ENCODE data around the gene ACTR5. TPM values are rescaled to one million over a fixed set of nuclear protein-coding genes. Genes with fewer than 3 reads are reported as not detected.

Gene ACTR5
- total and polyA plus RNA-seq, 2 of the 13 experiments (the other 11 are each of a cell fraction or from before 2014, with no cell fraction given), result 19.5 to 20.5 TPM

DNA sequence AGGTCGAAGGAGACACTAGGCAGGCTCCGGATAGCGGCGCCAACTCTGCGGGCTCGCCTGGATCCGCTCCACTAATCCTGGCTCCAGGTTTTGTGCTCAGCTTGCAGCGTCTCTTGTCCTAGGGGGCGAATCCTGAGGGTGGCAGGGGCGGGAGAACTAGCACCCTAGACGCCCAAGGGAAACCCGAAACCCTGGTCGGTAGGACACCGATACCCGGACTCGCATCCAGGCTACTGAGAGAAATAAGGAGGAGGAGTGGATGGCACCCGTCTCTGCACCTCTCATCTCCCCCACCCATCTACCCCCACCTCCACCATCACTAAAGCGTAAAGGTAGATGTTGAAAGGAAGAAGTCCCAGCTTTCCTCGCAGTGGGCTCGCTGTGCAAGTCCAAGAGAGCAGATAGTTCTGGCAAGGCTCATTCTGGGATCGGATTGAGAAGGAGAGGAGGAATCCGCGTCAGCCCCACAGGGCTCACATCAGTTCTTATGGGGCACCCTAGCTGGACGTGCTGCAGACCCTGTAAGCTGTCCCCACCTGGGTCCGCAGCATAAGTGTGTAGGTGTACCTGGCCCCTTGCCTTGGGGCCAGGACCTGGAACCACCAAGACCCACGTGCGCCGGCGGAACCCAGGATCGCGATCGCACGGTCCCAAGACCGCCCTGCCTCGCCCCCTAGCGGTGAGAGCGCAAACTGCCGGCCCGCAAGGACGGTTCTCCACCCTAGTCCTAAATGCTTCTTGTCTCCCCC, 17.1 kb upstream of the ACTR5 start (continued):
- TF ChIP-seq, protein P1, sequence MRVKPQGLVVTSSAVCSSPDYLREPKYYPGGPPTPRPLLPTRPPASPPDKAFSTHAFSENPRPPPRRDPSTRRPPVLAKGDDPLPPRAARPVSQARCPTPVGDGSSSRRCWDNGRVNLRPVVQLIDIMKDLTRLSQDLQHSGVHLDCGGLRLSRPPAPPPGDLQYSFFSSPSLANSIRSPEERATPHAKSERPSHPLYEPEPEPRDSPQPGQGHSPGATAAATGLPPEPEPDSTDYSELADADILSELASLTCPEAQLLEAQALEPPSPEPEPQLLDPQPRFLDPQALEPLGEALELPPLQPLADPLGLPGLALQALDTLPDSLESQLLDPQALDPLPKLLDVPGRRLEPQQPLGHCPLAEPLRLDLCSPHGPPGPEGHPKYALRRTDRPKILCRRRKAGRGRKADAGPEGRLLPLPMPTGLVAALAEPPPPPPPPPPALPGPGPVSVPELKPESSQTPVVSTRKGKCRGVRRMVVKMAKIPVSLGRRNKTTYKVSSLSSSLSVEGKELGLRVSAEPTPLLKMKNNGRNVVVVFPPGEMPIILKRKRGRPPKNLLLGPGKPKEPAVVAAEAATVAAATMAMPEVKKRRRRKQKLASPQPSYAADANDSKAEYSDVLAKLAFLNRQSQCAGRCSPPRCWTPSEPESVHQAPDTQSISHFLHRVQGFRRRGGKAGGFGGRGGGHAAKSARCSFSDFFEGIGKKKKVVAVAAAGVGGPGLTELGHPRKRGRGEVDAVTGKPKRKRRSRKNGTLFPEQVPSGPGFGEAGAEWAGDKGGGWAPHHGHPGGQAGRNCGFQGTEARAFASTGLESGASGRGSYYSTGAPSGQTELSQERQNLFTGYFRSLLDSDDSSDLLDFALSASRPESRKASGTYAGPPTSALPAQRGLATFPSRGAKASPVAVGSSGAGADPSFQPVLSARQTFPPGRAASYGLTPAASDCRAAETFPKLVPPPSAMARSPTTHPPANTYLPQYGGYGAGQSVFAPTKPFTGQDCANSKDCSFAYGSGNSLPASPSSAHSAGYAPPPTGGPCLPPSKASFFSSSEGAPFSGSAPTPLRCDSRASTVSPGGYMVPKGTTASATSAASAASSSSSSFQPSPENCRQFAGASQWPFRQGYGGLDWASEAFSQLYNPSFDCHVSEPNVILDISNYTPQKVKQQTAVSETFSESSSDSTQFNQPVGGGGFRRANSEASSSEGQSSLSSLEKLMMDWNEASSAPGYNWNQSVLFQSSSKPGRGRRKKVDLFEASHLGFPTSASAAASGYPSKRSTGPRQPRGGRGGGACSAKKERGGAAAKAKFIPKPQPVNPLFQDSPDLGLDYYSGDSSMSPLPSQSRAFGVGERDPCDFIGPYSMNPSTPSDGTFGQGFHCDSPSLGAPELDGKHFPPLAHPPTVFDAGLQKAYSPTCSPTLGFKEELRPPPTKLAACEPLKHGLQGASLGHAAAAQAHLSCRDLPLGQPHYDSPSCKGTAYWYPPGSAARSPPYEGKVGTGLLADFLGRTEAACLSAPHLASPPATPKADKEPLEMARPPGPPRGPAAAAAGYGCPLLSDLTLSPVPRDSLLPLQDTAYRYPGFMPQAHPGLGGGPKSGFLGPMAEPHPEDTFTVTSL (CRISPR knock-in tag; IDR thresholded peaks at IDR 0.05; ENCODE audit: borderline replicate concordance), result 0 out of 2 replicates have a peak, but pooled peaks have one; percentile 8
- TF ChIP-seq AKAP8 (CRISPR knock-in tag; IDR thresholded peaks at IDR 0.05) (no peak), ZNF652 (CRISPR knock-in tag; IDR thresholded peaks at IDR 0.05; ENCODE audit: borderline replicate concordance, low read depth) (no peak), PRMT3 (CRISPR knock-in tag; IDR thresholded peaks at IDR 0.05; ENCODE audit: borderline replicate concordance, low read depth) (no peak), IRF2 (CRISPR knock-in tag; IDR thresholded peaks at IDR 0.05) (0 out of 2 replicates have a peak, but pooled peaks have one; percentile 38), NCOR1 (IDR thresholded peaks at IDR 0.05; ENCODE audit: borderline replicate concordance, low read length) (no peak), RAD21 (CRISPR knock-in tag; IDR thresholded peaks at IDR 0.05) (peak; percentile 82), NFE2 (CRISPR knock-in tag; IDR thresholded peaks at IDR 0.05) (no peak), ZBTB7B (CRISPR knock-in tag; IDR thresholded peaks at IDR 0.05) (0 out of 2 replicates have a peak, but pooled peaks have one; percentile 34), SP4 (CRISPR knock-in tag; IDR thresholded peaks at IDR 0.05) (peak; percentile 76), PAX8 (CRISPR knock-in tag; IDR thresholded peaks at IDR 0.05; ENCODE audit: borderline replicate concordance) (0 out of 2 replicates have a peak, but pooled peaks have one; percentile 46)
- TF ChIP-seq, protein P2, sequence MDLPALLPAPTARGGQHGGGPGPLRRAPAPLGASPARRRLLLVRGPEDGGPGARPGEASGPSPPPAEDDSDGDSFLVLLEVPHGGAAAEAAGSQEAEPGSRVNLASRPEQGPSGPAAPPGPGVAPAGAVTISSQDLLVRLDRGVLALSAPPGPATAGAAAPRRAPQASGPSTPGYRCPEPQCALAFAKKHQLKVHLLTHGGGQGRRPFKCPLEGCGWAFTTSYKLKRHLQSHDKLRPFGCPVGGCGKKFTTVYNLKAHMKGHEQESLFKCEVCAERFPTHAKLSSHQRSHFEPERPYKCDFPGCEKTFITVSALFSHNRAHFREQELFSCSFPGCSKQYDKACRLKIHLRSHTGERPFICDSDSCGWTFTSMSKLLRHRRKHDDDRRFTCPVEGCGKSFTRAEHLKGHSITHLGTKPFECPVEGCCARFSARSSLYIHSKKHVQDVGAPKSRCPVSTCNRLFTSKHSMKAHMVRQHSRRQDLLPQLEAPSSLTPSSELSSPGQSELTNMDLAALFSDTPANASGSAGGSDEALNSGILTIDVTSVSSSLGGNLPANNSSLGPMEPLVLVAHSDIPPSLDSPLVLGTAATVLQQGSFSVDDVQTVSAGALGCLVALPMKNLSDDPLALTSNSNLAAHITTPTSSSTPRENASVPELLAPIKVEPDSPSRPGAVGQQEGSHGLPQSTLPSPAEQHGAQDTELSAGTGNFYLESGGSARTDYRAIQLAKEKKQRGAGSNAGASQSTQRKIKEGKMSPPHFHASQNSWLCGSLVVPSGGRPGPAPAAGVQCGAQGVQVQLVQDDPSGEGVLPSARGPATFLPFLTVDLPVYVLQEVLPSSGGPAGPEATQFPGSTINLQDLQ (CRISPR knock-in tag; IDR thresholded peaks at IDR 0.05), result no peak
- TF ChIP-seq, protein P3, sequence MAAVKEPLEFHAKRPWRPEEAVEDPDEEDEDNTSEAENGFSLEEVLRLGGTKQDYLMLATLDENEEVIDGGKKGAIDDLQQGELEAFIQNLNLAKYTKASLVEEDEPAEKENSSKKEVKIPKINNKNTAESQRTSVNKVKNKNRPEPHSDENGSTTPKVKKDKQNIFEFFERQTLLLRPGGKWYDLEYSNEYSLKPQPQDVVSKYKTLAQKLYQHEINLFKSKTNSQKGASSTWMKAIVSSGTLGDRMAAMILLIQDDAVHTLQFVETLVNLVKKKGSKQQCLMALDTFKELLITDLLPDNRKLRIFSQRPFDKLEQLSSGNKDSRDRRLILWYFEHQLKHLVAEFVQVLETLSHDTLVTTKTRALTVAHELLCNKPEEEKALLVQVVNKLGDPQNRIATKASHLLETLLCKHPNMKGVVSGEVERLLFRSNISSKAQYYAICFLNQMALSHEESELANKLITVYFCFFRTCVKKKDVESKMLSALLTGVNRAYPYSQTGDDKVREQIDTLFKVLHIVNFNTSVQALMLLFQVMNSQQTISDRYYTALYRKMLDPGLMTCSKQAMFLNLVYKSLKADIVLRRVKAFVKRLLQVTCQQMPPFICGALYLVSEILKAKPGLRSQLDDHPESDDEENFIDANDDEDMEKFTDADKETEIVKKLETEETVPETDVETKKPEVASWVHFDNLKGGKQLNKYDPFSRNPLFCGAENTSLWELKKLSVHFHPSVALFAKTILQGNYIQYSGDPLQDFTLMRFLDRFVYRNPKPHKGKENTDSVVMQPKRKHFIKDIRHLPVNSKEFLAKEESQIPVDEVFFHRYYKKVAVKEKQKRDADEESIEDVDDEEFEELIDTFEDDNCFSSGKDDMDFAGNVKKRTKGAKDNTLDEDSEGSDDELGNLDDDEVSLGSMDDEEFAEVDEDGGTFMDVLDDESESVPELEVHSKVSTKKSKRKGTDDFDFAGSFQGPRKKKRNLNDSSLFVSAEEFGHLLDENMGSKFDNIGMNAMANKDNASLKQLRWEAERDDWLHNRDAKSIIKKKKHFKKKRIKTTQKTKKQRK (IDR thresholded peaks at IDR 0.05; ENCODE audit: low read length), result no peak
- TF ChIP-seq, protein P4, sequence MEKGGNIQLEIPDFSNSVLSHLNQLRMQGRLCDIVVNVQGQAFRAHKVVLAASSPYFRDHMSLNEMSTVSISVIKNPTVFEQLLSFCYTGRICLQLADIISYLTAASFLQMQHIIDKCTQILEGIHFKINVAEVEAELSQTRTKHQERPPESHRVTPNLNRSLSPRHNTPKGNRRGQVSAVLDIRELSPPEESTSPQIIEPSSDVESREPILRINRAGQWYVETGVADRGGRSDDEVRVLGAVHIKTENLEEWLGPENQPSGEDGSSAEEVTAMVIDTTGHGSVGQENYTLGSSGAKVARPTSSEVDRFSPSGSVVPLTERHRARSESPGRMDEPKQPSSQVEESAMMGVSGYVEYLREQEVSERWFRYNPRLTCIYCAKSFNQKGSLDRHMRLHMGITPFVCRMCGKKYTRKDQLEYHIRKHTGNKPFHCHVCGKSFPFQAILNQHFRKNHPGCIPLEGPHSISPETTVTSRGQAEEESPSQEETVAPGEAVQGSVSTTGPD (CRISPR knock-in tag; IDR thresholded peaks at IDR 0.05), result no peak
- TF ChIP-seq, protein P5, sequence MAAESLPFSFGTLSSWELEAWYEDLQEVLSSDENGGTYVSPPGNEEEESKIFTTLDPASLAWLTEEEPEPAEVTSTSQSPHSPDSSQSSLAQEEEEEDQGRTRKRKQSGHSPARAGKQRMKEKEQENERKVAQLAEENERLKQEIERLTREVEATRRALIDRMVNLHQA (CRISPR knock-in tag; IDR thresholded peaks at IDR 0.05), result no peak
